Bronchial epithelial cell (primary cell): ENCODE results near the gene GP2. TPM values are rescaled to one million over a fixed set of nuclear protein-coding genes. Genes with fewer than 3 reads are reported as not detected.

Source experiments
- DNase-seq: peaks from one replicate; pipeline ENCODE4 v3.0.0-alpha.2; 2010; ENCODE audit warnings: low read depth
- FAIRE-seq: peaks from 2 replicates; lab custom pipeline; 2011; peaks lifted over from hg19 to GRCh38; lab: Jason Lieb, UNC
- H3K27me3 ChIP-seq: 2 replicates; pipeline ENCODE4 v1.5.1; 2011; ENCODE audit warnings: low read length; ENCODE audit not compliant: control insufficient read depth, insufficient read depth
- H3K36me3 ChIP-seq: 2 replicates; pipeline ENCODE4 v1.5.1; 2011; ENCODE audit warnings: low read length; ENCODE audit not compliant: control insufficient read depth, insufficient read depth
- H3K4me3 ChIP-seq: 2 replicates; pipeline ENCODE4 v1.5.1; 2011; ENCODE audit warnings: mild to moderate bottlenecking, low read depth, low read length, control low read depth
- CTCF ChIP-seq: IDR thresholded peaks from 2 replicates; pipeline ENCODE4 v1.5.1; 2011; ENCODE audit warnings: mild to moderate bottlenecking, moderate library complexity, low read length, control low read depth, inconsistent platforms; ENCODE audit not compliant: insufficient read depth, severe bottlenecking
- total RNA-seq: library from RNA; depleted of rRNA; stranded (reverse); fragments of >200 nt; gene quantifications from 2 replicates; pipeline ENCODE4 v1.2.1, GENCODE V29; 2014

The GP2 gene
- total RNA-seq, 1 donor from 2014 or later = not detected

- DNase-seq = no peak
- Histone ChIP-seq H3K27me3 (no peaks in the 10 kb centered on the region), H3K4me3 (no peak overlapping the region), H3K36me3 (no peaks in the 10 kb centered on the region)
- no peak for FAIRE-seq
- TF ChIP-seq CTCF = no peak
These were observed 62.3 kb downstream of the GP2 start for GRCh38 chr16:20265019-20265418.

DNA sequence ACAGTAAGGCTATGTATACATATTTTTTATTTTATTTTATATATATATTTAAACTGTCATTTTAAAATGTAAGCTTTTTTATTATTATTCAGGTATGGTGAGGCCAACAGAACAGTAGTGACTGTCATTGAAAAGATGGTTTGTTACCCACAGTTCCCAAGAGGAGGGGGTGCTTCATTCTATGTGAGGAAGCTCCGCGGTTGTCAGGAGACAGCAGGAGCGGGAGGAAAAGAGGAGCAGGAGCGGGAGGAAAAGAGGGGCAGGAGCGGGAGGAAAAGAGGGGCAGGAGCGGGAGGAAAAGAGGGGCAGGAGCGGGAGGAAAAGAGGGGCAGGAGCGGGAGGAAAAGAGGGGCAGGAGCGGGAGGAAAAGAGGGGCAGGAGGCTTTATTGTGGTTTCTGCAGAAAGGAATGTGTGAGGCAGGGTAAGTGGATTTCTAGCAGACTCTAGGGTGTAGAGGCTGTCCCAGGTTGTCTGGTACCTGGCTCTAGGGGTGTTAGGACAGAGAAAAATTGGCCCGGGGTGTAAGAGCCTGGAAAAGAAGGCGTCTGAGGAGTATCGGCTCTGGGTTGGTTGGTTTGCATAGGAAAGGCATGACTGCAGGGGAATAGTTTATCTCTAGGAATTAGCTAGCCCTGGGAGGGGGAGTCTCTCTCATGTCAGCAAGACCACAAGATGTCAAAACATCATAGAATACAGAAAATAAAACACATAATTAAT is 64.0 kb downstream of the GP2 start:
- no peak for TF ChIP-seq CTCF
- Histone ChIP-seq H3K4me3 (no peak overlapping the region), H3K36me3 (no peaks in the 10 kb centered on the region), H3K27me3 (no peaks in the 10 kb centered on the region)
- DNase-seq (no peak), FAIRE-seq (no peak)

DNA sequence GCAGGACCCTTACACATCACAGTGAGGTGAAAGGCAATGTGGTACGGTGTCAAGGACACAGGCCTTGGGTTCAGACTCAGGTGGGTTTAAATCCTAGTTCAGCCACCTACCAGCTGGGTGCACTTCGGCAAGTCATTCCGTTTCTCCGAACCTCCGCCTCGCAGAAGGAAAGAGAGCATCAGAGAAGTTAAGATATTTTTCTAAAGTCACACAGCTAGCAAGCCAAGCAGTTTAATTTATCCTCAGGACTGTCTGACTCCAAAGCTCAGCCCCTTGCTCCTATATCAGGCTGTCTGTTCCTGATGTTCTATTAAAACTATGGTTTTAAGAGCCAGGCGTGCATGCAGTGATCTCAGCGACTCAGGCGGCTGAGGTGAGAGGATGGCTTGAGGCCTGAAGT is 65.1 kb downstream of the GP2 start:
- Histone ChIP-seq H3K27me3 (no peaks in the 10 kb centered on the region), H3K4me3 (no peak overlapping the region), H3K36me3 (no peaks in the 10 kb centered on the region)
- no peak for TF ChIP-seq CTCF
- FAIRE-seq (no peak), DNase-seq (no peak)

DNA sequence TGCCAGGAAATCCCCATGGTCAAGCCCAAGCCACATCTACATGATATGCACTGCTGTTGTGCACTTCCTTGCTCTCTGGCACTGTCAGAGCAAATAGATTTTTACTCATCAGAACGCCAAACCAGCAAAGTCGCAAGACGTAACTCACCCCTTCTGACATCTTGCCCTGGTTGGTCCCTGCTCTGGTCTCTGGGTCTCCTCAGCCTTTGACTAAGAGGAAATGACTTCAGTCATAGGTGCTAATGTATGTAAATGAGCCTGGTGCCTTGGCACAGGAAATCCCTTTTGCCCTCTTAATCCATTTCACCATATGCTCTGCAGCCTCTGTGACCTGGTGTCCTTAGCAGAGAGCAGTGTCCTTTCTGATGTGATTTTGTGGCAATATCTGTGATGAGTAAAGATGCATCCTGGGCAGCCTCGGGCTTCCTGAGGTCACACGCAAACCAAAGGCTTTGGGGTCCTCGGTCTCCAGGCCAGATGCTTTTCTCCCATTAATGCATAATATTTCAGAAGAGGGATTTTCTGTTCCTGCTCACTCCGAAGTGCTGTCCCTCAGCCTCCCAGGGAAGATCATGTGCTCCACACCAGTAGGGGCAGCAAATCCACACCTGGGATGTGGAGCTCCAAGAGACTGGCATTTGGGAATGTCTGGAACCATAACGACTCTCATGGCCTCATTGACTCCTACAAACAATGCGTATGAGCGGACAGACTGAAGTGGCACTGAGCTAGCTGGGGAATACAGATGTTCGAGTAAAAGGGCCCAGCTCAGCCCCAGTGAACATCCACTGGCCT is 66.9 kb downstream of the GP2 start:
- Histone ChIP-seq H3K4me3 (no peak overlapping the region), H3K36me3 (no peaks in the 10 kb centered on the region), H3K27me3 (no peaks in the 10 kb centered on the region)
- no peak for DNase-seq
- no peak for FAIRE-seq
- no peak for TF ChIP-seq CTCF

Other genes starting within 250 kb of the GP2 start
- gene UMOD, start 25.2 kb upstream of the GP2 start, total RNA-seq = not detected in 2 replicates
- gene PDILT, start 77.2 kb upstream of the GP2 start, total RNA-seq = not detected in 2 replicates
- gene ACSM5, start 82.0 kb upstream of the GP2 start, total RNA-seq = not detected in 2 replicates
- not detected in 2 replicates for gene ACSM2A, start 124.0 kb upstream of the GP2 start, total RNA-seq
- not detected in 2 replicates for gene ACSM2B, start 248.9 kb upstream of the GP2 start, total RNA-seq